Liver (tissue), 3 donors: ENCODE data around the gene CKMT2.

Experiments used
- FOXA1 ChIP-seq: IDR thresholded peaks from 2 replicates; pipeline ENCODE4 v1.6.1; 2016; ENCODE audit warnings: antibody characterized with exemption
- JUND ChIP-seq, 2 donors: IDR thresholded peaks; 2 replicates each; pipeline ENCODE4 v1.6.1; 2016; ENCODE audit warnings: antibody characterized with exemption in 2 of 2
- SP1 ChIP-seq: IDR thresholded peaks from 2 replicates; pipeline ENCODE4 v1.6.1; 2018; ENCODE audit warnings: antibody characterized with exemption, mild to moderate bottlenecking
- TAF1 ChIP-seq: conservative IDR thresholded peaks from 2 replicates; pipeline ENCODE4 v1.6.1; 2016; ENCODE audit warnings: antibody characterized with exemption, mild to moderate bottlenecking
- YY1 ChIP-seq: IDR thresholded peaks from 2 replicates; pipeline ENCODE4 v1.6.1; 2016; ENCODE audit warnings: antibody characterized with exemption, mild to moderate bottlenecking
- TF ChIP-seq, protein P1 (sequence below): fragments of 150-350 bp; IDR thresholded peaks from 2 replicates; pipeline ENCODE4 v1.5.1; 2017; ENCODE audit warnings: improper control_type of control experiment, low read depth, low read length; ENCODE audit not compliant: missing input control
- TF ChIP-seq, protein P2 (sequence below): IDR thresholded peaks from 2 replicates; pipeline ENCODE4 v1.6.1; 2016; ENCODE audit warnings: antibody characterized with exemption
- TF ChIP-seq, protein P3 (sequence below): IDR thresholded peaks from 2 replicates; pipeline ENCODE4 v1.6.1; 2016; ENCODE audit warnings: antibody characterized with exemption
- donor health status: healthy.
- donor health status: healthy.

DNA sequence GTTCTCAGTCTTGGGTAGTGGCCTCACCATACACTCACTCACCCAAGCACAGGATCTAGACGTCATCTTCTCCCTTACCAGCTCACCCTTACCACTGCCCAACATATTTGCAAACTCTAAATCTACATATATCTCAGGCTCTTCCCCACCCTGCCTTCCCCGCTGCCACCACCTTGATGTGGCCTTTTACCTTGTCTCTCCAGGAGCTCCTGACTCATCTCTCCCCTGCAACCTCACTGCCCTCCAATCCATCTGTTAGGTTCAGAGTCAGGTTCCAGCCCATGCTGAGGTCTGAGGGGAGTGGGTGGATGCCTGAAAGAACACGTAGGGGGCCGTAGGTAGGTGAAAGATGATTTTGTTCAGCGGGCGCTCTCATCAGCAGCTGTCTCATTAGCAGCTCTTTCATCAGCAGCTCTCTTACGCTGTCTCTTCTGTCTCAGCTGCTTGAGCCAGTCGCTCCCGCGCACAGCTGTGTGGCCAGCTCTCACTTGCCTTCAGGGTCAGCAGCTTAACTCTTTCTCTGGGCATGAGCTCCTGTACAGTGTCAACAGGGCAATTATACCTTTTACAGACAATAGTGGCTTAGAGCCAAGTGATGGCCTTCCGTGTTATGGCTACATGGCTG, 23.1 kb upstream of the CKMT2 start:
- TF ChIP-seq, protein P1, sequence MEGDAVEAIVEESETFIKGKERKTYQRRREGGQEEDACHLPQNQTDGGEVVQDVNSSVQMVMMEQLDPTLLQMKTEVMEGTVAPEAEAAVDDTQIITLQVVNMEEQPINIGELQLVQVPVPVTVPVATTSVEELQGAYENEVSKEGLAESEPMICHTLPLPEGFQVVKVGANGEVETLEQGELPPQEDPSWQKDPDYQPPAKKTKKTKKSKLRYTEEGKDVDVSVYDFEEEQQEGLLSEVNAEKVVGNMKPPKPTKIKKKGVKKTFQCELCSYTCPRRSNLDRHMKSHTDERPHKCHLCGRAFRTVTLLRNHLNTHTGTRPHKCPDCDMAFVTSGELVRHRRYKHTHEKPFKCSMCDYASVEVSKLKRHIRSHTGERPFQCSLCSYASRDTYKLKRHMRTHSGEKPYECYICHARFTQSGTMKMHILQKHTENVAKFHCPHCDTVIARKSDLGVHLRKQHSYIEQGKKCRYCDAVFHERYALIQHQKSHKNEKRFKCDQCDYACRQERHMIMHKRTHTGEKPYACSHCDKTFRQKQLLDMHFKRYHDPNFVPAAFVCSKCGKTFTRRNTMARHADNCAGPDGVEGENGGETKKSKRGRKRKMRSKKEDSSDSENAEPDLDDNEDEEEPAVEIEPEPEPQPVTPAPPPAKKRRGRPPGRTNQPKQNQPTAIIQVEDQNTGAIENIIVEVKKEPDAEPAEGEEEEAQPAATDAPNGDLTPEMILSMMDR = no peak
- TF ChIP-seq, protein P2, sequence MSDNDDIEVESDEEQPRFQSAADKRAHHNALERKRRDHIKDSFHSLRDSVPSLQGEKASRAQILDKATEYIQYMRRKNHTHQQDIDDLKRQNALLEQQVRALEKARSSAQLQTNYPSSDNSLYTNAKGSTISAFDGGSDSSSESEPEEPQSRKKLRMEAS = no peak
- TF ChIP-seq YY1 (no peak), TAF1 (no peak), FOXA1 (no peak), SP1 (no peak), JUND (IDR thresholded peaks at IDR 0.05) (no peak)
- TF ChIP-seq, protein P3, sequence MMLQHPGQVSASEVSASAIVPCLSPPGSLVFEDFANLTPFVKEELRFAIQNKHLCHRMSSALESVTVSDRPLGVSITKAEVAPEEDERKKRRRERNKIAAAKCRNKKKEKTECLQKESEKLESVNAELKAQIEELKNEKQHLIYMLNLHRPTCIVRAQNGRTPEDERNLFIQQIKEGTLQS = no peak
